Endothelial cell of umbilical vein (primary cell): ENCODE results near the gene CD46. TPM values are rescaled to one million over a fixed set of nuclear protein-coding genes. Genes with fewer than 3 reads are reported as not detected.

ENCODE experiments used
- BruUV-seq: library from RNA; stranded (reverse); fragments of 400-500 nt; replicated peaks from 2 replicates; lab custom pipeline; 2021; lab: Mats Ljungman, UMichigan
- CTCF ChIA-PET: fragments of 300-600, 350-600 bp; sonication (Branson Sonifier 250); formaldehyde crosslinking; loops from one replicate; lab custom pipeline; 2021; ENCODE audit warnings: antibody characterized with exemption, inconsistent platforms; lab: Charles Lee
- POLR2A ChIA-PET: fragments of 300-600, 350-600 bp; sonication (Branson Sonifier 250); formaldehyde crosslinking; loops from one replicate; lab custom pipeline; 2021; ENCODE audit warnings: antibody characterized with exemption, inconsistent platforms; lab: Charles Lee
- DNase-seq: peaks from one replicate; pipeline ENCODE4 v3.0.0-alpha.2; 2011; ENCODE audit warnings: low read depth, low spot score
- FAIRE-seq: peaks from 2 replicates; lab custom pipeline; 2011; peaks lifted over from hg19 to GRCh38; lab: Jason Lieb, UNC
- H2AFZ ChIP-seq: 2 replicates; pipeline ENCODE4 v1.6.0; 2012; ENCODE audit warnings: low read depth, low read length, control low read depth, inconsistent platforms
- H3K27ac ChIP-seq: 2 replicates; pipeline ENCODE4 v1.5.1; 2011; ENCODE audit warnings: low read depth, mild to moderate bottlenecking, control low read depth, low read length, moderate library complexity; ENCODE audit not compliant: insufficient read depth
- H3K27me3 ChIP-seq, 2 experiments: 2 replicates each; pipeline versions ENCODE4 v1.6.0 to v1.6.1; 2011; ENCODE audit warnings: low read length in 2 of 2, mixed read lengths in 1 of 2; ENCODE audit not compliant: control insufficient read depth in 2 of 2, insufficient read depth in 2 of 2
- H3K36me3 ChIP-seq, 2 experiments: 2 replicates in 1 of 2; 3 replicates in 1 of 2; pipeline ENCODE4 v1.5.1; 2011; ENCODE audit warnings: low read length in 2 of 2, mild to moderate bottlenecking in 1 of 2, moderate library complexity in 1 of 2; ENCODE audit not compliant: control insufficient read depth in 2 of 2, insufficient read depth in 2 of 2; ENCODE audit errors: extremely low read depth in 1 of 2
- H3K4me1 ChIP-seq: 3 replicates; pipeline ENCODE4 v1.5.1; 2011; ENCODE audit warnings: mild to moderate bottlenecking, low read length; ENCODE audit not compliant: control insufficient read depth, insufficient read depth; ENCODE audit errors: extremely low read depth
- H3K4me2 ChIP-seq: 2 replicates; pipeline ENCODE4 v1.6.1; 2011; ENCODE audit warnings: low read length, control low read depth, mixed read lengths; ENCODE audit not compliant: insufficient read depth
- H3K4me3 ChIP-seq, 3 experiments: fragments of 200-600 bp in 1 of 3; sonication (generic), shearing (Covaris generic) in 1 of 3; replicated peaks in 1 of 3; 2 replicates each; pipeline ENCODE4 v1.5.1; 2011 to 2016; ENCODE audit warnings: control low read depth in 3 of 3, low read length in 3 of 3, mild to moderate bottlenecking in 2 of 3, inconsistent platforms in 1 of 3, low read depth in 1 of 3, moderate library complexity in 1 of 3; ENCODE audit not compliant: insufficient read depth in 1 of 3
- H3K79me2 ChIP-seq: 2 replicates; pipeline ENCODE4 v1.6.0; 2012; ENCODE audit warnings: low read length, inconsistent platforms; ENCODE audit not compliant: control insufficient read depth, insufficient read depth
- H3K9ac ChIP-seq: replicated peaks from 2 replicates; pipeline ENCODE3; 2011; ENCODE audit warnings: low read length, control low read depth; ENCODE audit not compliant: insufficient read depth; ENCODE audit errors: extremely low read depth
- H3K9me1 ChIP-seq: replicated peaks from 3 replicates; pipeline ENCODE4 v1.6.0; 2011; ENCODE audit warnings: mild to moderate bottlenecking, low read length; ENCODE audit not compliant: control insufficient read depth, insufficient read depth; ENCODE audit errors: extremely low read depth
- H3K9me3 ChIP-seq: replicated peaks from 2 replicates; pipeline ENCODE4 v1.5.1; 2012; ENCODE audit warnings: low read length, inconsistent platforms; ENCODE audit not compliant: control insufficient read depth, insufficient read depth
- H4K20me1 ChIP-seq: replicated peaks from 2 replicates; pipeline ENCODE3; 2011; ENCODE audit warnings: mild to moderate bottlenecking, low read length; ENCODE audit not compliant: control insufficient read depth, insufficient read depth; ENCODE audit errors: extremely low read depth
- EZH2 ChIP-seq: IDR thresholded peaks from 2 replicates; pipeline ENCODE4 v1.6.1; 2012; ENCODE audit warnings: borderline replicate concordance, low read depth, mild to moderate bottlenecking, moderate library complexity, low read length, inconsistent platforms; ENCODE audit not compliant: severe bottlenecking
- FOS ChIP-seq: IDR thresholded peaks from 2 replicates; pipeline ENCODE4 v1.6.1; 2011; ENCODE audit warnings: mild to moderate bottlenecking, low read length, moderate library complexity, borderline replicate concordance; ENCODE audit not compliant: insufficient read depth
- GATA2 ChIP-seq: IDR thresholded peaks from 2 replicates; pipeline ENCODE4 v1.7.0; 2011; ENCODE audit warnings: low read depth, mild to moderate bottlenecking, moderate library complexity, mixed read lengths, low read length; ENCODE audit not compliant: insufficient read length, insufficient read depth
- JUN ChIP-seq: IDR thresholded peaks from 2 replicates; pipeline ENCODE4 v1.6.1; 2011; ENCODE audit warnings: borderline replicate concordance, low read depth; ENCODE audit not compliant: insufficient read length, insufficient read depth
- MAX ChIP-seq: IDR thresholded peaks from 2 replicates; pipeline ENCODE4 v1.6.1; 2011; ENCODE audit not compliant: insufficient read depth, insufficient read length
- MYC ChIP-seq: IDR thresholded peaks from one replicate; pipeline ENCODE4 v1.6.1; 2011; ENCODE audit warnings: mild to moderate bottlenecking, low read depth, low read length
- POLR2A ChIP-seq: IDR thresholded peaks from 2 replicates; pipeline ENCODE4 v1.6.1; 2012; ENCODE audit warnings: low read depth, mild to moderate bottlenecking, control low read depth, low read length
- POLR2AphosphoS5 ChIP-seq: IDR thresholded peaks from 2 replicates; pipeline ENCODE4 v1.6.1; 2012; ENCODE audit warnings: low read depth, mild to moderate bottlenecking, control low read depth, low read length, moderate library complexity; ENCODE audit not compliant: insufficient read depth
- dilution Hi-C: fragments of 300-500 bp; cut with MboI; formaldehyde crosslinking; loops from one replicate; pipeline ENCODE4 v1.15.0; 2019; ENCODE audit warnings: low sequenced_read_pairs; ENCODE audit not compliant: extremely low pct_ligation_motif_present
- intact Hi-C: fragments of 100-400 bp; cut with micrococcal nuclease; formaldehyde crosslinking; loops from one replicate; pipeline ENCODE4 v1.10.0; 2022
- microRNA counts: library from miRNA; unstranded; fragments of <30 nt; microRNA quantifications from one replicate; lab custom pipeline; 2016
- polyA plus RNA-seq, 4 experiments: library from polyadenylated mRNA; depleted of rRNA in 3 of 4; stranded (reverse) in 3 of 4; unstranded in 1 of 4; fragments of >200 nt; gene quantifications; 2 replicates each; pipeline versions ENCODE4 v1.2.1 to v1.2.3, GENCODE V29; 2011 to 2012; ENCODE audit warnings: missing spikeins in 1 of 4
- small RNA-seq: library from RNA; depleted of rRNA; stranded (forward); fragments of <200 nt; gene quantifications from one replicate; pipeline ENCODE3, GENCODE V24; 2012; ENCODE audit warnings: low replicate concordance, low read depth; ENCODE audit not compliant: insufficient read depth, insufficient read length
- total RNA-seq: library from RNA; stranded (reverse); gene quantifications from 2 replicates; pipeline ENCODE4 v1.2.3, GENCODE V29; 2021
- TF ChIP-seq, protein P1 (sequence below), 2 donors: IDR thresholded peaks; 1 replicate in 1 of 2; 2 replicates in 1 of 2; pipeline ENCODE4 v1.5.1; 2011; ENCODE audit warnings: low read length in 2 of 2, mild to moderate bottlenecking in 2 of 2, moderate library complexity in 2 of 2, control low read depth in 1 of 2, inconsistent platforms in 1 of 2, low read depth in 1 of 2; ENCODE audit not compliant: insufficient read depth in 1 of 2; ENCODE audit errors: extremely low read depth in 1 of 2

The CD46 gene
- total and polyA plus RNA-seq, 2 donors (not counting 3 experiments of a cell fraction or from before 2014, with no cell fraction given), result 134 to 256 TPM

GRCh38 chr1:207844371-207844770 lies 92.5 kb downstream of the CD46 start:
- DNase-seq (no peak), FAIRE-seq (no peak)
- no peaks in the 10 kb centered on the region for H3K9me1 ChIP-seq
- no peaks in the 10 kb centered on the region for H3K27me3 ChIP-seq
- no peak for TF ChIP-seq JUN
- no peak for TF ChIP-seq POLR2AphosphoS5
- TF ChIP-seq, protein P1, sequence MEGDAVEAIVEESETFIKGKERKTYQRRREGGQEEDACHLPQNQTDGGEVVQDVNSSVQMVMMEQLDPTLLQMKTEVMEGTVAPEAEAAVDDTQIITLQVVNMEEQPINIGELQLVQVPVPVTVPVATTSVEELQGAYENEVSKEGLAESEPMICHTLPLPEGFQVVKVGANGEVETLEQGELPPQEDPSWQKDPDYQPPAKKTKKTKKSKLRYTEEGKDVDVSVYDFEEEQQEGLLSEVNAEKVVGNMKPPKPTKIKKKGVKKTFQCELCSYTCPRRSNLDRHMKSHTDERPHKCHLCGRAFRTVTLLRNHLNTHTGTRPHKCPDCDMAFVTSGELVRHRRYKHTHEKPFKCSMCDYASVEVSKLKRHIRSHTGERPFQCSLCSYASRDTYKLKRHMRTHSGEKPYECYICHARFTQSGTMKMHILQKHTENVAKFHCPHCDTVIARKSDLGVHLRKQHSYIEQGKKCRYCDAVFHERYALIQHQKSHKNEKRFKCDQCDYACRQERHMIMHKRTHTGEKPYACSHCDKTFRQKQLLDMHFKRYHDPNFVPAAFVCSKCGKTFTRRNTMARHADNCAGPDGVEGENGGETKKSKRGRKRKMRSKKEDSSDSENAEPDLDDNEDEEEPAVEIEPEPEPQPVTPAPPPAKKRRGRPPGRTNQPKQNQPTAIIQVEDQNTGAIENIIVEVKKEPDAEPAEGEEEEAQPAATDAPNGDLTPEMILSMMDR (IDR thresholded peaks at IDR 0.05; ENCODE audit: extremely low read depth in 1 of 2, insufficient read depth in 1 of 2, low read depth in 1 of 2, low read length in 2 of 2), result no peak
- TF ChIP-seq POLR2A, result no peak
- no peak for TF ChIP-seq EZH2
- TF ChIP-seq FOS, result no peak
- TF ChIP-seq MAX, result no peak
- no peak for TF ChIP-seq MYC
- TF ChIP-seq GATA2, result no peak
- POLR2A ChIA-PET, result no interaction called here
- H4K20me1 ChIP-seq, result no peaks in the 10 kb centered on the region
- no TSS peak for BruUV-seq
- CTCF ChIA-PET, result no interaction called here
- peaks cover 27% of the 10 kb centered on the region for H3K4me1 ChIP-seq
- dilution Hi-C loops, result no loop called here
- H3K4me2 ChIP-seq, result no peak overlapping the region
- H3K27ac ChIP-seq, result no peak overlapping the region
- H3K36me3 ChIP-seq, result peaks cover 4 to 7% of the 10 kb centered on the region in 2 experiments
- H3K79me2 ChIP-seq, result peaks cover 70% of the 10 kb centered on the region
- no peak overlapping the region for H2AFZ ChIP-seq
- no peak overlapping the region for H3K9ac ChIP-seq
- no peak overlapping the region for H3K4me3 ChIP-seq
- intact Hi-C loops, result no loop called here
- no peaks in the 10 kb centered on the region for H3K9me3 ChIP-seq

MicroRNAs encoded within 50 kb of the gene (microRNA counts, 767-probe panel; counts per million panel counts)
- microRNA hsa-miR-29b-3p (lab: Ali Mortazavi, UCI) (723 counts per million, percentile 96 among the panel's probes with 10 or more counts), microRNA hsa-miR-29c-3p (lab: Ali Mortazavi, UCI) (723 counts per million, percentile 96 among the panel's probes with 10 or more counts)

Small RNAs within 50 kb of the gene (small RNA-seq; reads per million reads assigned to genes)
- gene RNA5SP534, result not detected

Other genes starting within 250 kb of the CD46 start
- gene CR1L, start 106.9 kb upstream of the CD46 start, total RNA-seq, result not detected in 2 replicates
- not detected in 2 replicates for gene CR1L, start 106.9 kb upstream of the CD46 start, polyA plus RNA-seq
- 115 and 174 TPM in 2 replicates for gene CD34, start 159.1 kb downstream of the CD46 start, total RNA-seq
- gene CD34, start 159.1 kb downstream of the CD46 start, polyA plus RNA-seq, result 102 and 136 TPM in 2 replicates